ENCODE measurements around the gene PDZD2.
"Not testable (repeated sequence)": the region's sequence is repeated elsewhere in the genome, so short reads cannot be mapped to it uniquely, and the experiment has no call there.

Gene PDZD2

DNA sequence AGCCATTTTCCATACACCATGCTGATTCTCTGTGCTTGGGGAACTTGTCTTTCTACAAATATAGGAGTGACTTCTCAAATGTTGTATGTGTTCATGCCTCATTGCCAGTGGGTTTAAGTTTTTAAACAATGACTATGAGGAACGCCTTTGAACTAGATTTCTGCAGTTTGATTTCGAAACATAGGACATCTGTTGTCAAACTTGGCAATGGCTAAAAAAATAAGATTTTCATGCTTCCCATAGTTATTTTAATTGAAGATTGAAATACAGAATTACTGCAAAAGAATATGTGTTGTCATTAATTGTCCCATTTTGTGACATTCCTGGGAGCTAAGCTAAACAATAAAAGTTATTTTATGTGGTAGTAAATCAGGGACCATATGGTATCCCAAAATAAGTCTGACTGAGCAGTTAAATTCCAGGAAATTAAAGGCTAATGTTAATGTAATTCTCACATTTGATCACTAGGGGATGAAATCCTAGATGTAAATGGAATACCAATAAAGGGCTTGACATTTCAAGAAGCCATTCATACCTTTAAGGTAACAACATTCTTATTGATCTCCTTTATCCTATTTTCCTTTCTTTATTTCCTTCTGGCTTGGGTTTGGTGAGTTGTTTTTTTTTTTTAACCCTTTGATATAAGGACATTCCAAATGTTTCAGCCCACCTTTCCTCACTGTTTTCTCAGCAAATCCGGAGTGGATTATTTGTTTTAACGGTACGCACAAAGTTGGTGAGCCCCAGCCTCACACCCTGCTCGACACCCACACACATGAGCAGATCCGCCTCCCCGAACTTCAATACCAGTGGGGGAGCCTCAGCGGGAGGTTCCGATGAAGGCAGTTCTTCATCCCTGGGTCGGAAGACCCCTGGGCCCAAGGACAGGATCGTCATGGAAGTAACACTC lies 418.5 kb downstream of the PDZD2 start:
- no peak for DNase-seq

DNA sequence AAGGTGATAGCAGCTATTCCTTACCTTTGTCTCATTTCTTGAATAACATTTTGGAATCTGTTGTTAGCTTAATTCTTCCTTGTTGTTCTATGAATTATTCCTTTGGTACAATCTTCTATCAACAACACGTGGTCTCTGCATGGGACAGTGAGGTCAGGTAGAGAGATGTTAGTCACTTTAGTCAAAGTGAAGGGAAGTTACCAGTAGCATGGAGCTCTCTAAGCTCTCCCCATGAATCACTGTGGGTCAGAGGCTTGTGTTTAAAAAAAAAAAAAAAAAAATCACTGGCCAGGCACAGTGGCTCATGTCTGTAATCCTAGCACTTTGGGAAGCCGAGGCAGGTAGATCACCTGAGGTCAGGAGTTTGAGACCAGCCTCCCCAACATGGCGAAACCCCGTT lies 419.2 kb downstream of the PDZD2 start:
- DNase-seq: no peak

DNA sequence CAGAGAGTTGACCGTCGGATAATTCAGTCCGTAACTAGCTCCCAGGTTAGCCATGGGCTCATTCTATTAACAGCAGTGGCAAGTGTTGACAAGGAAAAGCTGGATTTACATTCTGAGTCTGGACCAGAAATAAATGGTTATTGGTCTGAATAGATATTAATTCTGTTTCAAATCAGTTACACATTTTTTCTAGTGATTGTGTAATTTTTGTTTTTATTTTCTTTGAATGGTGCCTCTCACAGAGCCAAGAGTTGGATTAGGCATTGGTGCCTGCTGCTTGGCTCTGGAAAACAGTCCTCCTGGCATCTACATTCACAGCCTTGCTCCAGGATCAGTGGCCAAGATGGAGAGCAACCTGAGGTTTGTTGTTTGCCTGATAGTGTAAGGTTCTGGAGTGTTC lies 420.1 kb downstream of the PDZD2 start:
- no peak for DNase-seq

DNA sequence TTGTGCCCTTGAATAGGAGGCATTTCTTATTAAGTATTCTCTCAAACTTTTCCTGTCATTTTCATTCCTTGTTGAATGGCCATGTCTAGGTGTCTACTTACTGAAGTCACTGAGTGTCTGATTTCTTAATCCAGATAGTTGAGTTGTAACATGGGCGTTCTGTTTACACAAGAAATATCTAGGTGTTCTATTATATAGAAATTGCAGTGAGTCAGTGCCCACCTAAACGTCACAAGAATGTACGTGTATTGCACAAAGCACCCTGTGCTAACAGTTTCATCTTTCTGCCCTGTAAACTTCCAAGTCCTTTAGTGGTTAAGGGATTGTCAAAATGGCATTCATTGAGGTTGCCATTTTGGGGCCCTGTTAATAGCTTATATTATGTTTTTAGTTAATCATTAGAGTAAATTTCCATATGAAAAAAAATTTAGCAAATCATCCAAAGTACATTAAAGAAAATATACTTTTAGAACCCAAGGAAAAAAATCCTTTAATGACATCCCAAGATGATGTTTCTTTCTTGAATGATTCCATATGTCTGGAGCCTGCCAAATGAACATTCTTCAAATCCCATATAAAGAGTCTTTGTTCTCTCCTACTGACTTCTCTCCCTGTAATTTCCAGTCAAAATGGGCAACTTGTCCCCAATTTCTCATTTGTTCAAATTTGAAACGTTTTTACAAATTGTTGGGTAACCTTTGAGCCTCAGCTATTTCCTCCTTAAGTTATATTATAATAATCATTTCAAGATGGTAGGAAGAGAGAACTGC lies 421.0 kb downstream of the PDZD2 start:
- DNase-seq: no peak

DNA sequence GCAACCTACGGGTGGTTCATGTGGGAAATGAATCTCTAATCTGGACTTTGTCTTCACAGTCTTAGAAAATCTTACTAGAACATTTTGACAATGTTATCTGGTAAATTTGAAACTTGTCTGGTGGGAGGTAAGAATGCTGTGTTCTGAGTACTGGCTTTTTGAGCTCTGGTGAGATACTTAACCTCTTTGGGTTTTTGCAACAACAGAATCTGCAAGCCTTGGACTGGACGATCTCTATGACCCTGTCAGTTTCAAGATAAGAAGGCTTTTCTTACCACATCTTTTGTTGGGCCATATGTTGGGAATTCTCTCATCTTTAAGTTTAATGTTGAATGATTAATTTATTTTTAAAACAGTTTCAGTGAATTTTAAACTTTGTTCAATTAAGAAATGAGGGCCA lies 422.3 kb downstream of the PDZD2 start:
- DNase-seq: no peak

DNA sequence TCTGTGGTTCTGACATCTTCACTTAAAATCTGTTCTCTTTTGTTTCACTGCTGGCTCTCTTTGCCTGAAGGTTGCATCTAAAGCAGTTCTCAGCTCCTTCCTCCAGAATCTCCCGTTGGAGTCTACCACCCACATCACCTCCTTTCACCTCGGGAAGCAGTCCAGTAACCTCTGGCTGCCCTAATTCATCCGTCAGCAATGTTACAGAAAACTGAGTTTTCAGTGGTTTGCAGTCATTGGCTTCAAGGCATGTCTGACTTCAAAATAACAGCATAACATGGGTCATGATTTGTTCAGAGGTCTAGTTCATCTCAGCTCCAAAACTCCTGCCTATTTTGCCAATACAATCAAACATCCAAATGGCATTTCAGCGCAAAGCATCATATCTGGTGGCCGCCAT lies 427.5 kb downstream of the PDZD2 start:
- no peak for DNase-seq

DNA sequence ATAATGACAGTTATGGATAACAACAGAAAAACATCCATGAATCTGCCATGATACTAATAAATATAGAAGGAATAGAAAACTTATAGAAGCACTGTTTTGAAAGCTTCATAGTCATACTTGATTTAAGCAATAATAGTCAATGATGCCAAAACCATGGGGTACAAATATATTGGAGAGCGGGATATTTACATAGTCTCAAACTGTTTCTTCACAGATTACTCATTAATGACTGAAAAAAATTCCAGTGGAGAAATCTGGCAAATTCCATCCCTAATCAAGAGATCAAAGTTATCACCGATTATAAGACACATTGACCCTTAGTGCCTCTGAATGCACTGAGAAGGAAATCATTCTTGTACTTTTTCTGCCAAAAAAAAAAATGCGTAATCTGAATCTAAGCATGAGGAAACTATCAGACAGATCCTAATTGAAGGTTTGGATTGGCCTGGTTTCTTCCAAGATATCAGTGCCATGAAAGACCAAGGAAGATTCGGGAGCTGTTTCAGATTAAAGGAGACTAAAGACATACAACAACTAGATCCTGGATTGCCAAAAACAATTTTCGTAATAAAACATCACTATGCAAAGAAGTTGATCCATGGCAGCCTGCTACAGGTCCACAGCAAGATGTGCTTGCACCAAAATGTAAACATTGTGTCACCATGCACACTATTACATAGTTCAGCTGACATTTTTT lies 429.0 kb downstream of the PDZD2 start:
- no peak for DNase-seq

DNA sequence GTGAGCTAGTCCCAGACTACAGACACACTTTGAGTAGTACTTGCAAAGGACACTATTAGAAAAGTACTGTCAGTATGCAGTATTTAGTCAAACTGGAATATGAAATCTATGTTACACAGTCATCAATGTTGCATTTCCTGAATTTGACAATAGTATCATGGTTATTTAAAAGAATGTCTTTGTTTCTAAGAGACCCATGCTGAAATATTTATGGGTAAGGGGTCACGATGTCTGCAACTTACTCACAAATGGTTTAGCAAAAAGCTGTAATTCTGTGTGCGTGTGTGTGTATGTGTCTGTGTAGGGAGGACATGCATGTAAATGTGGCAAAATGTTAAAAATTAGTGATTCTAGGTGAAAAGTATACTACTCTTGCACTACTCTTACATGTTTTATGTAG lies 429.6 kb downstream of the PDZD2 start:
- DNase-seq: no peak

DNA sequence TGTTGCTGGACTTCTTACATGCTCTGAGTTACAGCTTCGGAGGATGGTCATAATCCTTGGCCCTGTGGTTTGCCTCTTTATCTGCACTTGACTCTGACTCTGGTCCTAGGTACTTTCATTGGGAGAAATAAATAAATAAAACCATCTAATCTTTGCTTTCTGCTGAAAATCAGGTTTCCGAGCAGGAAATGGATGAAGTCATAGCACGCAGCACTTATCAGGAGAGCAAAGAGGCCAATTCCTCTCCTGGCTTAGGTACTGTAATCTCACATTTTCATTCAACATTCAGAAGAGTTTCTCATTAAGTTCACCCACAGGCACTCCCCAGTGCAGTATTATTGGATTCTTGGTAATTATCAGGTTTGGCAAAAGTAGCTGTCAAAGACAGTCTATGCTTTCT lies 430.5 kb downstream of the PDZD2 start:
- DNase-seq: no peak

DNA sequence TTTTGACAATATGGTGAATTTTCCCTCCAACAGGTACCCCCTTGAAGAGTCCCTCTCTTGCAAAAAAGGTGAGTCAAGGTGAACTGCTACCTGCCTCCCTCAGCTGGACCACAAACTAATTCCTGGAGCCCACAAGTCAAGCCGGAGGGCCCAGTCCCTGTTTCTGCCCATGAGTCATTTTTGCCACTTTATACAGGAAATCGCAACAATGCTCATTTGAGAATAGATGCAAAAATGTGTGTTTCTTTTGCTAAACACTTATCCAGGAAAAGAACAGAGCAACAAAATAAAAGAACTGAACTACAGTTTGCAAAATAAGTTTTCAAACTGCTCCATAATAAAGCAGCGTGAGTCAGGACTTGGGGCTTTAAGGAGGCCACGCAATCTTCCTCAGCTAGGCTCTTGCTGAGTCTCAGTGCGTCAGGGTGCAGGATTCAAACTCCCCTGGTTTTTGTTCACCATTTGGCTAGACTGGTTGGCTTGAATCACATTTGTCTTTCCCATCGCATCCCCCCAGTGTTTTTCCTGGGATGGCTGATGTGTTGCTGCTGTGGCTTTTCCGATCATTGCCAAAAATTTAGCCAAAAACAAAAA lies 432.5 kb downstream of the PDZD2 start:
- DNase-seq: no peak

DNA sequence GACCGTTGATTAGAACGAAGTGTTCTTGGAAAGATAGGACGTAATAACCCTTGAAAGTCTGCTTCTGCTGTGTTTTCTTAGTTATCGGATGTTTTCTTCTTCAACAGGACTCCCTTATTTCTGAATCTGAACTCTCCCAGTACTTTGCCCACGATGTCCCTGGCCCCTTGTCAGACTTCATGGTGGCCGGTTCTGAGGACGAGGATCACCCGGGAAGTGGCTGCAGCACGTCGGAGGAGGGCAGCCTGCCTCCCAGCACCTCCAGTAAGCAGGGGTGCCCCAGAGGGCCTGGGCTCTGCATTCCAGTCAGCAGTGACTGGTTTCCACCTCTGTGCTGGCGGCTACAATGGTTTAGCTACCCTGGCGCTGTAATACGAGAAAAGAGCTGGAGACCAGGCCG lies 433.1 kb downstream of the PDZD2 start:
- DNase-seq: no peak

DNA sequence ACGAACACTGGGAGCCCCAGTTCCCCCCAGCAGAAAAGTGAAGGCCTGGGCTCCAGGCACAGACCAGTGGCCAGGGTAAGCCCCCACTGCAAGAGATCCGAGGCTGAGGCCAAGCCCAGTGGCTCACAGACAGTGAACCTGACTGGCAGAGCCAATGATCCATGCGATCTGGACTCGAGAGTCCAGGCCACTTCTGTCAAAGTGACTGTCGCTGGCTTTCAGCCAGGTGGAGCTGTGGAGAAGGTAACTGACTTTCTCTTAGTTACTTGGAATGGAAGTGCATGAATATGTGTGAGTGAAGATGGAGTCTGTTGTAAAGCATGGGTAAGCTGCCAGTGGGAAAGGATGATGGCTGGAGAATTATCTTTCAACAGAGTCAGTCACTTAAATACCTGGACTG lies 435.5 kb downstream of the PDZD2 start:
- DNase-seq: no peak

DNA sequence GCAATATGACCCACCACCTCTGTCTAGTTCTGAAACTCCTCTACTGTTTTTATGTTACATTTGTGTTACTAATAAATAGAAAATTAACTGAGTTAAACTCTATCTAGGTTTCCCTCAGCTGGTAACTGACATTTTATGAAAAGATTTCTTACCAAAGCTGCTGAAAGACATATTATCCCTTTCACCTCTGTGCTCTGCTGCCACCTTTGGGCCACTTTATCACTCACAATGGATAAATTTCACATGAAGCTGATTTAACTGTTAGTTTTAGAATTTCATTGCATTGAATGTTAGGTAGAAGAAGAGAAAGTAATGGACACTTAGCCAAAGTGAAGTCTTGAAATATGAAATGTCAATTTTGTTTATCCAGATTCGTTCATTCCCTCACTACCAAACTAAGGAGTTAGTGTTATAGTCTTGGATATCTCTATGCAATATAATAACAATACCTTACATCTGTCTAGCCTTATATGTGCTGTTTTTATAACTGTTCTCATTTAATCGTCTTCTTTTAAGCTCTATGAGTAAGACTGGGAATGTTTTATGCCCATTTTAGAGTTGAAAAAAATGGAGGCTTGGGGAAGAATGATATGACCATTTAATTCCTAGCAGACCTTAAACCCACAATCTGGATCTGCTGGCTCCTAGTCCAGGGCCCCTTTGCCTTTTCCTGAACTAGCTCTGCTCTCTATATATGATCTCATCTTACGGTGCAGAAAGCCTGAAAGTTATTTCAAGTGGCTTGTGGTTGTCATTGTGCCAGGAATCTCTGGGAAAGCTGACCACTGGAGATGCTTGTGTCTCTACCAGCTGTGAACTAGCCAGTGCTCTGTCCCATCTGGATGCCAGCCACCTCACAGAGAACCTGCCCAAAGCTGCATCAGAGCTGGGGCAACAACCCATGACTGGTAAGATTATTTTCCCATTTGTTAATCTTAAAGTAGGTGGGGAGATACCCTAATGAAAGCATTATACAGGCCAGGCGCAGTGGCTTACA lies 438.1 kb downstream of the PDZD2 start:
- peak; percentile 17 for DNase-seq

DNA sequence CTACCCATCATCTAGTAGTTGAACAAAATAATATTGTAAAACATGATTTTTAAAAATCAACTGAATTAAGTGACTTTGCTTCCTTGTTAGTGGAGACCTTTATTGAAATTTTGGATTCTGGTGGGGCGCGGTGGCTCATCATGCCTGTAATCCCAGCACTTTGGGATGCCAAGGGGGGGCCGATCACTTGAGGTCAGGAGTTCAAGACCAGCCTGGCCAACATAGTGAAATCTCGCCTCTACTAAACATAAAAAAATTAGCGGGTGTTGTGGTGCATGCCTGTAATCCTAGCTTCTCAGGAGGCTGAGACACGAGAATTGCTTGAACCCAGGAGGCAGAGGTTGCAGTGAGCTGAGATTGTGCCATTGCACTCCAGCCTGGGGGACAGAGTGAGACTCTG lies 439.9 kb downstream of the PDZD2 start:
- not testable (repeated sequence) for DNase-seq

DNA sequence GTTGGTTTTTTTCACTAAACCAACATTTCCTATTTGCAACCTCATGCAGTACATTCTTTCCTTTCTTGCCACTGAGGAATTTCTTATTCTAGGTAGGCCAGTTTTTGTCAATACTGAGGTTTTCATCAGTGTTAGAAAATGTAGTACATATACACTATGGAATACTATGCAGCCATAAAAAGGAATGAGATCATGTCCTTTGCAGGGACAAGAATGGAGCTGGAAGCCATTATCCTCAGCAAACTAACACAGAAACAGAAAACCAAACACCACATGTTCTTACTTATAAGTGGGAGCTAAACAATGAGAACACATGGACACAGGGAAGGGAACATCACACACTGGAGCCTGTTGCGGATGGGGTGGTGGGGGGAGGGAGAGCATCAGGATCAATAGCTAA lies 441.6 kb downstream of the PDZD2 start:
- DNase-seq: not testable (repeated sequence)

DNA sequence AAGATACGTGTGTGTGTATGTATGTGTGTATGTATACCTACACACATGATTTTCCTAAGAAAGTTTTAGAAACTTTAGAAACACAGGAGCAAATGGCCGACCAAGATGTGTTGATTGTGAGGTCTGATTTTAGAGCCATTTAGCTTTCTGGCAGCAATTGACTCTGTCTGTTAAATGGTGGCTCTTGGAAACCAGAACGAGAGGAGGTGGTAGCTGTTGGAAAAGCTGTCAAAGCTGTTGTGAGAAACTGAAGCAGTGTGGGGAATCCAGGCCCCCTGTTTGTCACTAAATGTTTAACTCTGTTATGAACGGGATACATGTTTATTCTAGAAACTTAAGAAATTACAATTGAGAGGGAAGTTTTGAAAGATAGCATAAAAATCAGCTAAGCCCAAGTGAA lies 443.8 kb downstream of the PDZD2 start:
- DNase-seq: no peak

DNA sequence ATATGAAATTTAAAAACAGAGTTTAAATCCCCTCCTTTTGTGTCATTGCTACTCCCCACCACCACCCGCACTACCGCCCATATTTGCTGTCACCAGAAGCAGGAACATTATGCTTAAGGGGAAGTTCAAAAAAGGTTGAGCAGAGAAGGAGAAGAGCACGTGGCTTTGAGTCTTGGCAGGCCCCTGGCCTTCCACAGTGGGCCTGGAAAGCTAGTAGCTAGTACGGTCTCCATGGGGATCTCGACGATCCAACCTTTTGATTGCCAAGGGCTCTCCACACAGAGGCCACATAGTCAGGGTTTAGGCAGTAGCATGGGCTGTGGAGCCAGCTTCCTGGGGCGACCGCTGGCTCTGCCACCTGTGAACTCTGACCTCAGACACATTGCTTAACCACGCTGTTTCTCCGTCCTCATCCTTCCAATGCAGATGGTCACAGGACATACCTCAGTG lies 445.1 kb downstream of the PDZD2 start:
- DNase-seq: no peak

DNA sequence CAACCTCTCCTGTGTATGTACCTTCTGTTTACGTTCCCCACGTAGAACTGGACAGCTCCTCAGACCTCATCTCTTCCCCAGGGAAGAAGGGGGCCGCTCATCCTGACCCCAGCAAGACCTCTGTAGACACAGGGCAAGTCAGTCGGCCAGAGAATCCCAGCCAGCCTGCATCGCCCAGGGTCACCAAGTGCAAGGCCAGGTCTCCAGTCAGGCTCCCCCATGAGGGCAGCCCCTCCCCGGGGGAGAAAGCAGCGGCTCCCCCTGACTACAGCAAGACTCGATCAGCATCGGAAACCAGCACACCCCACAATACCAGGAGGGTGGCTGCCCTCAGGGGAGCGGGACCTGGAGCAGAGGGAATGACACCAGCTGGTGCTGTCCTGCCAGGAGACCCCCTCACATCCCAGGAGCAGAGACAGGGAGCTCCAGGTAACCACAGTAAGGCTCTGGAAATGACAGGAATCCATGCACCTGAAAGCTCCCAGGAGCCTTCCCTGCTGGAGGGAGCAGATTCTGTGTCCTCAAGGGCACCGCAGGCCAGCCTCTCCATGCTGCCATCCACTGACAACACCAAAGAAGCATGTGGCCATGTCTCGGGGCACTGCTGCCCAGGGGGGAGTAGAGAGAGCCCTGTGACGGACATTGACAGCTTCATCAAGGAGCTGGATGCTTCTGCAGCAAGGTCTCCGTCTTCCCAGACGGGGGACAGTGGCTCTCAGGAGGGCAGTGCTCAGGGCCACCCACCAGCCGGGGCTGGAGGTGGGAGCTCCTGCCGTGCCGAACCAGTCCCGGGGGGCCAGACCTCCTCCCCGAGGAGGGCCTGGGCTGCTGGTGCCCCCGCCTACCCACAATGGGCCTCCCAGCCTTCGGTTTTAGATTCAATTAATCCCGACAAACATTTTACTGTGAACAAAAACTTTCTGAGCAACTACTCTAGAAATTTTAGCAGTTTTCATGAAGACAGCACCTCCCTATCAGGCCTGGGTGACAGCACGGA lies 448.5 kb downstream of the PDZD2 start:
- no peak for DNase-seq

DNA sequence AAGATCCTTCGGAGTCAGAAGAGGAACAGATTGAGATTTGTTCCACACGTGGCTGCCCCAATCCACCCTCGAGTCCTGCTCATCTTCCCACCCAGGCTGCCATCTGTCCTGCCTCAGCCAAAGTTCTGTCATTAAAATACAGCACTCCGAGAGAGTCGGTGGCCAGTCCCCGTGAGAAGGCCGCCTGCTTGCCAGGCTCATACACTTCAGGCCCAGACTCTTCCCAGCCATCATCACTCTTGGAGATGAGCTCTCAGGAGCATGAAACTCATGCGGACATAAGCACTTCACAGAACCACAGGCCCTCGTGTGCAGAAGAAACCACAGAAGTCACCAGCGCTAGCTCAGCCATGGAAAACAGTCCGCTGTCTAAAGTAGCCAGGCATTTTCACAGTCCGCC lies 449.3 kb downstream of the PDZD2 start:
- peak; percentile 41 for DNase-seq
